Effector memory CD8-positive, alpha-beta T cell (primary cell): ENCODE results near the gene ATP5ME.
A peak's percentile ranks its signal among the peaks of the same experiment; 100 is the strongest.

Experiments used
- ATAC-seq: fragments of 150-1000 bp; cut with Tn5 transposase; replicated peaks from 2 replicates; pipeline ENCODE4 v1.10.0; 2021; ENCODE audit warnings: mild to moderate bottlenecking, moderate library complexity
- DNase-seq, 3 experiments: peaks; one replicate each; pipeline ENCODE4 v3.0.0; 2021
- H3K27ac Mint-ChIP-seq, 2 donors: one replicate each; pipeline ENCODE4 v1.8.0; 2022; ENCODE audit warnings: mild to moderate bottlenecking in 2 of 2, mixed read lengths in 2 of 2, moderate library complexity in 2 of 2
- H3K27me3 Mint-ChIP-seq, 2 donors: one replicate each; pipeline ENCODE4 v1.8.0; 2022; ENCODE audit warnings: mixed read lengths in 2 of 2
- H3K36me3 Mint-ChIP-seq: one replicate; pipeline ENCODE4 v1.8.0; 2022; ENCODE audit warnings: mild to moderate bottlenecking, moderate library complexity, mixed read lengths; ENCODE audit not compliant: insufficient read depth
- H3K4me1 Mint-ChIP-seq, 2 donors: one replicate each; pipeline ENCODE4 v1.8.0; 2022; ENCODE audit warnings: low read depth in 2 of 2, mixed read lengths in 2 of 2
- H3K4me3 Mint-ChIP-seq, 2 donors: one replicate each; pipeline ENCODE4 v1.8.0; 2022; ENCODE audit warnings: mild to moderate bottlenecking in 2 of 2, mixed read lengths in 2 of 2, moderate library complexity in 2 of 2
- H3K9me3 Mint-ChIP-seq, 2 donors: one replicate each; pipeline ENCODE4 v1.8.0; 2022; ENCODE audit warnings: mixed read lengths in 2 of 2
- total RNA-seq, 9 experiments: gene quantifications; one replicate each; lab custom pipeline; 2026; lab: John Stamatoyannopoulos, UW

The ATP5ME gene, protein sequence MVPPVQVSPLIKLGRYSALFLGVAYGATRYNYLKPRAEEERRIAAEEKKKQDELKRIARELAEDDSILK
- total RNA-seq = 27.3 to 64.8 (median 49.6) reads per million in 9 experiments

DNA sequence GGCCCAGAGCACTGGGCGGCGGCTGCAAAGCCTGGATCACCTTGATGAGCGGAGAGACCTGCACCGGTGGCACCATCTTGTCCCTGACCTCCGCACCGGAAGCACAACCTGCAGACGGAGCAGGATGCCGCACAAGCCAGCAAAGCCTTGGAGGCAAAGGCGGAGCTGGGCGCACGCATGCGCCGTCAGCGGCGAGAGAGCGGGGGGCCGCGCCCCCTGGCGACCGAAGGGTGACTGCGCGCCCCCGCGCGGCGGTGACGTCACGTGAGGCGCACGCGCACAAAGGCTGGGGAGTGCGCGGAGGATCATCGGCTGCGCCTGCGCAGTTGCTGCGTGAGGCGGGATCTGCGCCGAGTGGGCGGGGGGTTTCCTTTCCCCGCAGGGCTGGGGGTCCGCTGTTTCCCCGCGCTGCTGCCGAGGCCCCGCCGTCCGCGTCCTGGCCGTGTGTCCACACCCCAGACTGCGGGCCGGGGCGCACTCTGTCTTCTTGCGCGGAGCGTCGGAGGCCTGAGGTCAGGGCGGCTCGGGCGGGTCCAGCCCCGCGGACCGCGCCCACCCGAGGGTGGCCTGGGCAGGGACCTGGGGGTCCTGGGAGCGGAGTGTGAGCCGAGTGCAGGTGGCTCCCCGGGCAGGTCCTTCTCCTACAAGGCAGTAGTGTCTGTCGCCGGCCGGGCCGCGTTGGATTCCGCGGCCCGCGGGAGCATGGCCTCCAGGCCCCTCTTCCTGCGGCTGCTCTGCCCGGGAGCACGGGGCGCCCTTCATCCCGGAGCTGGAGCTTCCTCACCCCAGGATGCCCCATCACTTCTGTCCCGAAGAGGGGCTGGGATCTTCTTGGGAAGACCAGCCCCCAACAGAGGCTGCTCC, at the start of gene ATP5ME, which contains the start of gene MYL5:
Gene ATP5ME (minus strand): TSS at position 105 of the 864 bp plus-strand sequence. CDS start 29 bp downstream, at position 76.
Gene MYL5 (plus strand): TSS at position 371 of the 864 bp plus-strand sequence. CDS start 3,485 bp downstream, outside the sequence.
- peaks cover 53% of the 10 kb centered on the region for H3K36me3 Mint-ChIP-seq
- H3K4me3 Mint-ChIP-seq = peak within 1 kb of the TSS; percentile 82 to 85
- DNase-seq (peak; percentile 97 to 99 (median 98)), ATAC-seq (peak; percentile 94)
- peak within 1 kb of the TSS; percentile 91 for H3K27ac Mint-ChIP-seq
- peaks cover 10% of the 10 kb centered on the region in 2 donors for H3K4me1 Mint-ChIP-seq
- H3K27me3 Mint-ChIP-seq = no peaks in the 10 kb centered on the region
- H3K9me3 Mint-ChIP-seq = no peaks in the 10 kb centered on the region

DNA sequence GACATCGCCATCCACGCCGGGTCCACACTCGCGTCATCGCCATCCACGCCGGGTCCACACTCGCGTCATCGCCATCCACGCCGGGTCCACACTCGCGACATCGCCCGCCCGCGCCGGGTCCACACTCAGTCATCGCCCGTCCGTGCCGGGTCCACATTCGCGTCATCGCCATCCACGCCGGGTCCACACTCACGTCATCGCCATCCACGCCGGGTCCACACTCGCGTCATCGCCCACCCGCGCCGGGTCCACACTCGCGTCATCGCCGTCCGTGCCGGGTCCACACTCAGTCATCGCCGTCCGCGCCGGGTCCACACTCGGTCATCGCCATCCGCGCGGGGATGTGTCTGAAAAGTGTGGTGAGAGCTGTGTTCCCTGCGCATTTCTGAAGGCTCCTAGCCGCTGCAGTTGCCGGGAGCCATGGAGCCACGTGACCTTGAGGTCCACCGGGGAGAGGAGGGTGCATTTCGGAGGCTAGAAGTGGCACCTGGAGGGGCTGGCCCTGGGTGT, 48.8 kb upstream of the ATP5ME start:
- Mint-ChIP-seq H3K27ac (peak overlapping the region; percentile 74 to 85), H3K36me3 (peaks cover 24% of the 10 kb centered on the region), H3K27me3 (no peaks in the 10 kb centered on the region), H3K4me3 (no peak overlapping the region), H3K9me3 (no peaks in the 10 kb centered on the region), H3K4me1 (peaks cover 36 to 39% of the 10 kb centered on the region in 2 donors)
- DNase-seq = no peak
- no peak for ATAC-seq

DNA sequence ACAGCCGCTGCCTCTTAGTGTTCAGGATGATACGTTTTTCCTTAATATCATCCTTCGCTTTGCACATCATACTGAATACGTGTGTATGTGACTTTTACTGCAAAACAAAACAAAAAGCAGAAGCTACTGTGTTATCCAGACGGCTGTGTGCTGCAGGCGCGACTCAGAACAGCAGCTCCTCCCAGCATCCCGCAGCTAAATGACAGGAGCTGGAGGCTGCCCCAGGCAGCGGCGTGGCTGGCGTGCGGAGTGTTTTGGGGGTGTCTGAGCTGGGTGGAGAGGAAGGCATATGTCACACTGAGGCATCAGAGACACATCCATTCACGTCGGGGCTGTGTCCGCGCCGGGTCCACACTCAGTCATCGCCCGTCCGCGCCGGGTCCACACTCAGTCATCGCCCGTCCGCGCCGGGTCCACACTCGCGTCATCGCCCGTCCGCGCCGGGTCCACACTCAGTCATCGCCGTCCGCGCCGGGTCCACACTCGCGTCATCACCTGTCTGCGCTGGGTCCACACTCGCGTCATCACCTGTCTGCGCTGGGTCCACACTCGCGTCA, 48.2 kb upstream of the ATP5ME start:
- H3K27me3 Mint-ChIP-seq = no peaks in the 10 kb centered on the region
- no peak for DNase-seq
- H3K9me3 Mint-ChIP-seq = no peaks in the 10 kb centered on the region
- peaks cover 41 to 45% of the 10 kb centered on the region in 2 donors for H3K4me1 Mint-ChIP-seq
- peaks cover 24% of the 10 kb centered on the region for H3K36me3 Mint-ChIP-seq
- no peak overlapping the region for H3K4me3 Mint-ChIP-seq
- no peak overlapping the region for H3K27ac Mint-ChIP-seq
- no peak for ATAC-seq

DNA sequence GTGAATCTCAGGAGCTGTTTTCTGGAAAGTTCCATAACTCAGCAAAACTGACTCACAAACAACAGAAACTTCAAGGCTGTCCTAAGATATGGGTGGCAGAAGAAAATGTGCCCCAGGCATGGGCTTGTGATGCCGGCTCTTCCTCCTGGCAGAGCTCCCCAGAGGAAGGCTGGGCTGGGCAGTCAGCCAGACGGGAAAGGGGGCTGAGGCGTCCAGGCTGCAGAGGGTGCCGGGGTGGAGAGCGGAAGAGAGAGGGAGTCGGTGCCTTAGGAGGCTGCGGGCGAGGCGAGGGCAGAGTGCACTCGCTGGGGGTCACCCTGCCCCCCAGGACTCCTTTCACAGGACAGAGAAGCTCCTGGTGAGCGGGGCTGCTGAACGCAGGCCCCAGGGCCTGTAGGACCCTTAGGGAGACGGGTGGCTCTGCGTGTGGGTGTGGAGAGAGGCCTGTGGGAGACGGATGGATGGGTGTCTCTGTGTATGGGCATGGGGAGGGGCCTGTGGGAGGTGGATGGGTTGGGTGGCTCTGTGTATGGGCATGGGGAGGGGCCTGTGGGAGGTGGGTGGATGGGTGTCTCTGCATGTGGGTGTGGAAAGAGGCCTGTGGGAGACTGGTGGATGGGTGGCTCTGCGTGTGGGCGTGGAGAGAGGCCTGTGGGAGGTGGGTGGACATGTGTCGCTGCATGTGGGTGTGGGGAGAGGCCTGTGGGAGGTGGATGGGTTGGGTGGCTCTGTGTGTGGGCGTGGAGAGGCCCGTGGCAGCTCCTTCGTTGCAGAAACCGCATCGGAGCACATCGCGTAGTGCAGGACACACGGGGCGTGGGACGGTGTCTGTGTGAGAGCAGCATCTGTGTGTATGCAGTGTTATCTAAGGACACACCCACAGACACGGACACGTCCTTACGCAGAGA, 47.4 kb upstream of the ATP5ME start:
- peaks cover 24% of the 10 kb centered on the region for H3K36me3 Mint-ChIP-seq
- DNase-seq (no peak), ATAC-seq (no peak)
- no peak overlapping the region for H3K27ac Mint-ChIP-seq
- H3K9me3 Mint-ChIP-seq = no peaks in the 10 kb centered on the region
- H3K4me1 Mint-ChIP-seq = peaks cover 40 to 45% of the 10 kb centered on the region in 2 donors
- no peak overlapping the region for H3K4me3 Mint-ChIP-seq
- H3K27me3 Mint-ChIP-seq = no peaks in the 10 kb centered on the region

DNA sequence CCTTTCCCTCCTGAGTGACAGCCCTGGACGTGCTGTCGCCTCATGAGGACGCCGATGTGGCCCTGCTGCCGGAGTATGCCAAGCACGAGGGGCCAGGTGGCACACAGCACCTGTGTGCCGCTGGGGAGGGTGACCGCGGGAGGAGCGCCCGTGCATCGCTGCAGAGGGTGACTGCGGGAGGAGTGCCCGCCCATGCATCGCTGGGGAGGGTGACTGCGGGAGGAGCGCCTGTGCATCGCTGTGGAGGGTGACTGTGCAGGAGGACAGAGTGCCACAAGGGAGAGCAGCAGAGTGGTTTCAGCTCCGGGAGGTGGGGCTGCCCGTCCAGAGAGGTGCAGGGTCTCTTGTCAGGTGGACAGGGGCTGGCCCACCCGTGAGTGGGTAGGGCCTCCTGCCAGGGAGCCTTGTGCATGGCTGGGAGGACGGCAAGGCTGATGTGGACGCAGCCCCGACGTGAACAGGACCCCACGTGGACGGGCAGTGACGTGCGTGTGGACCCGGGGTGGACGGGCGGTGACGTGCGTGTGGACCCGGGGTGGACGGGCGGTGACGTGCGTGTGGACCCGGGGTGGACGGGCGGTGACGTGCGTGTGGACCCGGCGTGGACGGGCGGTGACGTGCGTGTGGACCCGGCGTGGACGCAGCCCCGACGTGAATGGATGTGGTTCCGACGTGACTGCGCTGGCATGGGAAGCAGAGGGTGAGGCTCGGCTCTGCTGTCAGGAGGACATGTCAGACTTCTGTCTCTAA, 46.2 kb upstream of the ATP5ME start:
- no peaks in the 10 kb centered on the region for H3K27me3 Mint-ChIP-seq
- peaks cover 40 to 45% of the 10 kb centered on the region in 2 donors for H3K4me1 Mint-ChIP-seq
- no peak overlapping the region for H3K4me3 Mint-ChIP-seq
- DNase-seq = no peak
- ATAC-seq = no peak
- H3K9me3 Mint-ChIP-seq = no peaks in the 10 kb centered on the region
- peaks cover 24% of the 10 kb centered on the region for H3K36me3 Mint-ChIP-seq
- peak overlapping the region in 1 of 2 donors; percentile 87 for H3K27ac Mint-ChIP-seq

DNA sequence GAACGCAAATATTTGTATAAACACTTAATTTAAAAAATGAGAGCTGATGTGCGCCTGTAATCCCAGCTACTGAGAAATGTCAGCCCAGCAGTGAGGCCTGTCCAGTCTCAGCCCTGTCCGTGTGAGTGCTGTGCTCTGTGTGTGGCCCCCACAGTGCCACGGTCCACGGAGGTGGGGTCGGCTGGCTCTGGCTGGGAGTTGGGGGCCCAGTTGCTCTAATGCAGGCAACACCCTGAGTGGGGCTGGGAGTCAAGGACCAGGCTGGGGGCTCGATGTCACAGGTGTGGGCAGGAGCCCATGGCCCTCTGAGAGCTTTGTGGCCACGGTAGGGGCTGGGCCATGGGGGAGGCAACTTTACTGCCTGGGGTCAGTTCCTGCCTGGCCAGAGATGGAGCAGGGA, 44.4 kb upstream of the ATP5ME start:
- Mint-ChIP-seq H3K36me3 (peaks cover 10% of the 10 kb centered on the region), H3K27ac (peak overlapping the region; percentile 82 to 89), H3K9me3 (no peaks in the 10 kb centered on the region), H3K4me1 (peaks cover 39 to 44% of the 10 kb centered on the region in 2 donors), H3K27me3 (no peaks in the 10 kb centered on the region), H3K4me3 (no peak overlapping the region)
- no peak for DNase-seq
- ATAC-seq = no peak

DNA sequence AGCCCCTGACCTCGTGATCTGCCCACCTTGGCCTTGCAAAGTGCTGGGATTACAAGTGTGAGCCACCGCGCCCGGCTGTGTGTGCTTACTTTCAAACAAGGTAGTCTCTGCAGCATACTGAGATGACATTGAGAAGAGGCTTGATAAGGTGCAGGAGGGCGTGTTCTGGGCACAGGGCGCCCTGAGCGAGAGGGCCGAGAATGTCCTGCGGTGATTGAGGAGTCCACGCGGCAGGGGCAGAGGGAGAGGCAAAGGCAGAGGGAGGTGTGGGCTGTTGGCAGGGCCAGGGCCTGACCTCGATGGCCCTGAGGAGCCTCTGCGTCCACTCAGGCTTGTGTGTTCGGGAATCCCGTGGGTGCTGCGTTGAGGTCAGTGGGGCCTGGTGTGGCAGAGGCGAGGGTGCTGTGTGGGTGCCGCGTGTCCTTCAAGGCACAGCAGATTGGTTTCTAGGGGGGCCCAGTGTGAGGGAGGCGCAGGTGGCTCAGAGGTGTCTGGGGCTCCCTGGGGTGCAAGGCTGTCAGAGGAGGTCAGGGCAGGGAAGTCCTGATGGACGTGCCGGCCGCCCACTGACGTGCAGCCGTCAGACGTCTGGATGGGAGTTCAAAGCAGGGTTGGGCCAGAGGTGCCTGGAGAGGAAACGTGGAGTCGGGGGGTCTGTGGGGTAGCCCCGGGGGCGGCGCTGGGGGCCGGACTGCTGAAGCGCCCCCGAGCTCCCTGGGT, 43.7 kb upstream of the ATP5ME start:
- no peak for ATAC-seq

DNA sequence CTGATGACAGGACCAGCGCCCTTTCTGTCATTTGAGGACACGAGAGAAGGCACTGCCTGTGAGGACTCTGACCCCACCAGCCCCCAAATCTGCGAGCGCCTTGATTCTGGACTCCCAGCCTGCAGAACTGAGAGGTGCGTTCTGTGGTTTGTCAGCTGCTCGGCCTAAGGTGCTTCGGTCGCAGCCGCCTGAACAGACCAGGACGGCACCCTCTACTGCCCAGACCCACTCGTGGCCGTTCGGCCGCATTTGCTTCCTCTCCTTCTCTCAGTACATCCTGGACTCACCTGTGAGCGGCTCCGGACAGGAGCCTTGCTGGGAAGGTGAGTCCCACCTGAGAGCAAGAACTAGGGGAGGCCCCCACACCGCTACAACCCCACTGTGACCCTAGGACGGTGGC, 40.0 kb upstream of the ATP5ME start:
- Mint-ChIP-seq H3K36me3 (peaks cover 4% of the 10 kb centered on the region), H3K9me3 (no peaks in the 10 kb centered on the region), H3K27me3 (no peaks in the 10 kb centered on the region), H3K4me3 (no peak overlapping the region), H3K27ac (no peak overlapping the region), H3K4me1 (peaks cover 32 to 37% of the 10 kb centered on the region in 2 donors)
- no peak for DNase-seq
- no peak for ATAC-seq

More for the DNA sequence above, 43.7 kb upstream of the ATP5ME start:
- H3K27ac Mint-ChIP-seq = peak overlapping the region in 1 of 2 donors; percentile 89
- DNase-seq = no peak
- peaks cover 36 to 41% of the 10 kb centered on the region in 2 donors for H3K4me1 Mint-ChIP-seq
- no peaks in the 10 kb centered on the region for H3K9me3 Mint-ChIP-seq
- H3K4me3 Mint-ChIP-seq = no peak overlapping the region
- H3K36me3 Mint-ChIP-seq = peaks cover 5% of the 10 kb centered on the region
- H3K27me3 Mint-ChIP-seq = no peaks in the 10 kb centered on the region

DNA sequence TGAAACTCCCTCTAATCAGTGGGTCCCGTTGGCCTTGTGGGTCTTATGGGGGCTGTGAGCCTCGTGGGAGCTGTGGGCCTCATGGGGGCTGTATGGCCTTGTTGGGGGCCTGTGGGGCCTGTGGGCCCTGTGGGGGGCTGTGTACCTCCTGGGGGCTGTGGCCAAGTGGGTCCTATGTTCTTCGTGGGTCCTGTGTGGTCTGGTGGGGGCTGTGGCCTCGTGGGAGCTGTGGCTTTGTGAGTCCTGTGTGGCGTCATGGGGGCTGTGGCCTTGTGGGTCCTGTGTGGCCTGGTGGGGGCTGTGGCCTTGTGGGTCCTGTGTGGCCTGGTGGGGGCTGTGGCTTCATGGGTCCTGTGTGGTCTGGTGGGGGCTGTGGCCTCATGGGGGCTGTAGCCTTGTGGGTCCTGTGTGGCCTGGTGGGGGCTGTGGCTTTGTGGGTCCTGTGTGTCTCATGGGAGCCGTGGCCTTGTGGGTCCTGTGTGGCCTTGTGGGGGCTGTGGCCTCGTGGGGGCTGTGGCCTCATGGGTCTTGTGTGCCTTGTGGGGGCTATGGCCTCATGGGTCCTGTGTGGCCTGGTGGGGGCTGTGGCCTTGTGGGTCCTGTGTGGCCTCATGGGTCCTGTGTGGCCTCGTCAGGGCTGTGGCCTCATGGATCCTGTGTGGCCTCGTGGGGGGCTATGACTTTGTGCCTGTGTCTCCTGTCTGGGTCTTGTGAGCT, 39.0 kb upstream of the ATP5ME start:
- Mint-ChIP-seq H3K4me3 (no peak overlapping the region), H3K27me3 (no peaks in the 10 kb centered on the region), H3K36me3 (peaks cover 4% of the 10 kb centered on the region), H3K4me1 (peaks cover 38 to 40% of the 10 kb centered on the region in 2 donors), H3K9me3 (no peaks in the 10 kb centered on the region), H3K27ac (peak overlapping the region in 1 of 2 donors; percentile 35)
- ATAC-seq (no peak), DNase-seq (no peak)

DNA sequence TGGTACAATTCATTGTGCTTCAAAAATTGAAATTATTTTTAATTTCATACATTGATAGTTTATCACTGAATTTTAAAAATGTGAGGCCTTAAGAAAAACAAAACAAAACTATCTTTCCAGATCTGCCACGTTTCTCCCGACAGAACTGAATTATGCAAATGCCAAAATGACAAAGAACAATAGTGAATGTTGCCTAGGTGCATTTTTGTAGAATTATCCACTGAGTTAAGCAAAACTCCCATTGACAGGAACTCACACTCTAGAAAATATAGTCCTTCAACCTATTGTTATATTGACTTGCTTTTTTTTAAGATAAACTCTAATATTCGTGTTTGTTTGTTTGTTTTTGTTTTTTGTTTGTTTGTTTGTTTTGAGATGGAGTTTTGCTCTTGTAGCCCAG, 38.0 kb upstream of the ATP5ME start:
- DNase-seq (no peak), ATAC-seq (no peak)
- no peaks in the 10 kb centered on the region for H3K9me3 Mint-ChIP-seq
- no peak overlapping the region for H3K27ac Mint-ChIP-seq
- H3K4me3 Mint-ChIP-seq = no peak overlapping the region
- peaks cover 4% of the 10 kb centered on the region for H3K36me3 Mint-ChIP-seq
- peaks cover 33% of the 10 kb centered on the region in 2 donors for H3K4me1 Mint-ChIP-seq
- H3K27me3 Mint-ChIP-seq = no peaks in the 10 kb centered on the region

DNA sequence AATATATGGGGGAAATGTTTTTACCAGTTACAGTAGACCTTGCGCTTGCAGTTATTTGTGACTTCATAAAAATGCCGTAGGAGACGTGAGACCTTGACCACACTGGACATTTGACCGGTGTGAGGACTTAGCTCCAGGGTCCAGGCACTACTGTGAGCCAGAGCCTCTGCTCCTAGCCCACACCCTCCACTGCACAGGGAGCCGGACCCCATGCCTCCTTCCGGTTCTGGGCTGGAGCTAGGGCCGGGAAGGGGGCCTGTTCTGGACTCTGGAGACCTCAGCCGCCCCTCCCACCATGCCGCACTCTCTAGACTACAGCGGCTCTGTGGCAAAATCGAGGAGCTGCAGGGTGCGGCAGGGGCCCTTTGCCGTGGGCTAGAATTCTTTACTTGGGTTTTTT, 36.8 kb upstream of the ATP5ME start:
- Mint-ChIP-seq H3K27me3 (no peaks in the 10 kb centered on the region), H3K27ac (no peak overlapping the region), H3K4me1 (peaks cover 32 to 33% of the 10 kb centered on the region in 2 donors), H3K4me3 (no peak overlapping the region), H3K36me3 (peaks cover 4% of the 10 kb centered on the region), H3K9me3 (no peaks in the 10 kb centered on the region)
- DNase-seq (no peak), ATAC-seq (no peak)
